K562 (cell line): ENCODE data around the gene ALDH1A2. TPM values are rescaled to one million over a fixed set of nuclear protein-coding genes. Genes with fewer than 3 reads are reported as not detected.

ENCODE experiments used
- ARID1B ChIP-seq: fragments of 450-650 bp; IDR thresholded peaks from 2 replicates; pipeline ENCODE4 v1.6.1; 2016; ENCODE audit warnings: antibody characterized with exemption, mild to moderate bottlenecking, inconsistent platforms
- CCNT2 ChIP-seq: IDR thresholded peaks from 2 replicates; pipeline ENCODE4 v1.6.1; 2011; ENCODE audit warnings: borderline replicate concordance, low read depth, mild to moderate bottlenecking, moderate library complexity, mixed read lengths, low read length; ENCODE audit not compliant: insufficient read length; ENCODE audit errors: extremely low read depth
- GABPB1 ChIP-seq: sonication (generic); formaldehyde crosslinking; IDR thresholded peaks from 2 replicates; pipeline ENCODE4 v1.8.0; 2022; ENCODE audit warnings: mild to moderate bottlenecking, missing genetic modification reagents
- HMGN3 ChIP-seq: IDR thresholded peaks from 2 replicates; pipeline ENCODE4 v1.6.1; 2011; ENCODE audit warnings: borderline replicate concordance, low read depth, mild to moderate bottlenecking, mixed read lengths, low read length; ENCODE audit not compliant: insufficient read length; ENCODE audit errors: extremely low read depth
- KDM5B ChIP-seq: fragments of 200-600 bp; sonication (generic); IDR thresholded peaks from 2 replicates; pipeline ENCODE4 v1.6.1; 2012; ENCODE audit warnings: low read depth, mild to moderate bottlenecking, moderate library complexity, low read length, control low read depth, inconsistent platforms; ENCODE audit not compliant: insufficient replicate concordance
- NELFE ChIP-seq: IDR thresholded peaks from 2 replicates; pipeline ENCODE4 v1.6.1; 2011; ENCODE audit warnings: mild to moderate bottlenecking; ENCODE audit not compliant: insufficient read depth, insufficient read length
- NFE2 ChIP-seq: IDR thresholded peaks from 2 replicates; pipeline ENCODE4 v1.6.1; 2014; ENCODE audit warnings: antibody characterized with exemption, low read depth
- PML ChIP-seq: IDR thresholded peaks from 2 replicates; pipeline ENCODE4 v1.6.1; 2012; ENCODE audit warnings: low read length, inconsistent platforms
- POLR2AphosphoS5 ChIP-seq: IDR thresholded peaks from 2 replicates; pipeline ENCODE4 v1.6.1; 2011; ENCODE audit warnings: mild to moderate bottlenecking, low read depth, low read length, moderate library complexity; ENCODE audit not compliant: control insufficient read depth, insufficient read depth
- SMARCA4 ChIP-seq: fragments of 450-650 bp; IDR thresholded peaks from 2 replicates; pipeline ENCODE4 v1.6.1; 2016
- STAT5A ChIP-seq: IDR thresholded peaks from 2 replicates; pipeline ENCODE4 v1.6.1; 2012; ENCODE audit warnings: low read length, inconsistent platforms, borderline replicate concordance
- ZEB2 ChIP-seq: fragments of 450-650 bp; IDR thresholded peaks from 2 replicates; pipeline ENCODE4 v1.6.1; 2016
- polyA plus RNA-seq, 8 experiments: library from polyadenylated mRNA; depleted of rRNA in 4 of 8; stranded (reverse) in 5 of 8; unstranded in 3 of 8; fragments of >200 nt; fragmentation: Nextera tagmentation in 2 of 8; fragmentation: Illumina TruSeq in 1 of 8; extraction: Ambion mirVana in 2 of 8; extraction: Trizol in 1 of 8; gene quantifications; 2 replicates each; pipeline versions ENCODE4 v1.2.1 to v1.2.3, GENCODE V29; 2011 to 2014; ENCODE audit warnings: inconsistent platforms in 1 of 8, missing spikeins in 1 of 8
- total RNA-seq, 7 experiments: library from RNA; depleted of rRNA in 6 of 7; stranded (reverse); fragments of >200 nt in 6 of 7; fragmentation: Illumina TruSeq in 2 of 7; extraction: Trizol in 2 of 7; gene quantifications; 2 replicates each; pipeline versions ENCODE4 v1.2.1 to v1.2.3, GENCODE V29; 2011 to 2021; ENCODE audit warnings: low replicate concordance in 1 of 7
- TF ChIP-seq, protein P1 (sequence below): fragments of 450-650 bp; IDR thresholded peaks from 2 replicates; pipeline ENCODE4 v1.6.1; 2016; ENCODE audit warnings: mild to moderate bottlenecking, moderate library complexity
- TF ChIP-seq, protein P2 (sequence below): fragments of 450-650 bp; IDR thresholded peaks from 2 replicates; pipeline ENCODE4 v1.6.1; 2017; ENCODE audit warnings: antibody characterized with exemption, mild to moderate bottlenecking

The ALDH1A2 gene
- total and polyA plus RNA-seq, 9 of the 15 experiments (the other 6 are each of a cell fraction or from before 2014, with no cell fraction given), result 115 to 393 (median 333) TPM

DNA sequence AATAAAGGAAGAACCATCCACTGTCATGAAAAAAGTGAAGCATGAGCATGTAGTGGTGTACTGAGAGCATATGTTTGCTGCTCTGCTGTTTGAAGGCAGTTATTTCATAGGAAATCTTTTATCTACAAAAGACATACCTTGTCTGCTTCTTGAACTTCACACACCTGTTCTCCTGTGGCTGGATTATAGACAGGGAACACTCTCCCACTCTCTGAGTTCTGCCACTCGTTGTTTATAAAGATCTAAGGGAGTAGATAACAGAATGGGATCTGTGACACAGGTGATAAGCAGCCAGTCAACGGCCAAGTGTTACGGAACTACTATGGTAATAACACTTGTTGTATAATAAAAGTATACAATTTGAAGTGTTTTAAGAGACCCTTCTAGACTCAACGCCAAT is 51.5 kb downstream of the ALDH1A2 start (continued):
- TF ChIP-seq, protein P1, sequence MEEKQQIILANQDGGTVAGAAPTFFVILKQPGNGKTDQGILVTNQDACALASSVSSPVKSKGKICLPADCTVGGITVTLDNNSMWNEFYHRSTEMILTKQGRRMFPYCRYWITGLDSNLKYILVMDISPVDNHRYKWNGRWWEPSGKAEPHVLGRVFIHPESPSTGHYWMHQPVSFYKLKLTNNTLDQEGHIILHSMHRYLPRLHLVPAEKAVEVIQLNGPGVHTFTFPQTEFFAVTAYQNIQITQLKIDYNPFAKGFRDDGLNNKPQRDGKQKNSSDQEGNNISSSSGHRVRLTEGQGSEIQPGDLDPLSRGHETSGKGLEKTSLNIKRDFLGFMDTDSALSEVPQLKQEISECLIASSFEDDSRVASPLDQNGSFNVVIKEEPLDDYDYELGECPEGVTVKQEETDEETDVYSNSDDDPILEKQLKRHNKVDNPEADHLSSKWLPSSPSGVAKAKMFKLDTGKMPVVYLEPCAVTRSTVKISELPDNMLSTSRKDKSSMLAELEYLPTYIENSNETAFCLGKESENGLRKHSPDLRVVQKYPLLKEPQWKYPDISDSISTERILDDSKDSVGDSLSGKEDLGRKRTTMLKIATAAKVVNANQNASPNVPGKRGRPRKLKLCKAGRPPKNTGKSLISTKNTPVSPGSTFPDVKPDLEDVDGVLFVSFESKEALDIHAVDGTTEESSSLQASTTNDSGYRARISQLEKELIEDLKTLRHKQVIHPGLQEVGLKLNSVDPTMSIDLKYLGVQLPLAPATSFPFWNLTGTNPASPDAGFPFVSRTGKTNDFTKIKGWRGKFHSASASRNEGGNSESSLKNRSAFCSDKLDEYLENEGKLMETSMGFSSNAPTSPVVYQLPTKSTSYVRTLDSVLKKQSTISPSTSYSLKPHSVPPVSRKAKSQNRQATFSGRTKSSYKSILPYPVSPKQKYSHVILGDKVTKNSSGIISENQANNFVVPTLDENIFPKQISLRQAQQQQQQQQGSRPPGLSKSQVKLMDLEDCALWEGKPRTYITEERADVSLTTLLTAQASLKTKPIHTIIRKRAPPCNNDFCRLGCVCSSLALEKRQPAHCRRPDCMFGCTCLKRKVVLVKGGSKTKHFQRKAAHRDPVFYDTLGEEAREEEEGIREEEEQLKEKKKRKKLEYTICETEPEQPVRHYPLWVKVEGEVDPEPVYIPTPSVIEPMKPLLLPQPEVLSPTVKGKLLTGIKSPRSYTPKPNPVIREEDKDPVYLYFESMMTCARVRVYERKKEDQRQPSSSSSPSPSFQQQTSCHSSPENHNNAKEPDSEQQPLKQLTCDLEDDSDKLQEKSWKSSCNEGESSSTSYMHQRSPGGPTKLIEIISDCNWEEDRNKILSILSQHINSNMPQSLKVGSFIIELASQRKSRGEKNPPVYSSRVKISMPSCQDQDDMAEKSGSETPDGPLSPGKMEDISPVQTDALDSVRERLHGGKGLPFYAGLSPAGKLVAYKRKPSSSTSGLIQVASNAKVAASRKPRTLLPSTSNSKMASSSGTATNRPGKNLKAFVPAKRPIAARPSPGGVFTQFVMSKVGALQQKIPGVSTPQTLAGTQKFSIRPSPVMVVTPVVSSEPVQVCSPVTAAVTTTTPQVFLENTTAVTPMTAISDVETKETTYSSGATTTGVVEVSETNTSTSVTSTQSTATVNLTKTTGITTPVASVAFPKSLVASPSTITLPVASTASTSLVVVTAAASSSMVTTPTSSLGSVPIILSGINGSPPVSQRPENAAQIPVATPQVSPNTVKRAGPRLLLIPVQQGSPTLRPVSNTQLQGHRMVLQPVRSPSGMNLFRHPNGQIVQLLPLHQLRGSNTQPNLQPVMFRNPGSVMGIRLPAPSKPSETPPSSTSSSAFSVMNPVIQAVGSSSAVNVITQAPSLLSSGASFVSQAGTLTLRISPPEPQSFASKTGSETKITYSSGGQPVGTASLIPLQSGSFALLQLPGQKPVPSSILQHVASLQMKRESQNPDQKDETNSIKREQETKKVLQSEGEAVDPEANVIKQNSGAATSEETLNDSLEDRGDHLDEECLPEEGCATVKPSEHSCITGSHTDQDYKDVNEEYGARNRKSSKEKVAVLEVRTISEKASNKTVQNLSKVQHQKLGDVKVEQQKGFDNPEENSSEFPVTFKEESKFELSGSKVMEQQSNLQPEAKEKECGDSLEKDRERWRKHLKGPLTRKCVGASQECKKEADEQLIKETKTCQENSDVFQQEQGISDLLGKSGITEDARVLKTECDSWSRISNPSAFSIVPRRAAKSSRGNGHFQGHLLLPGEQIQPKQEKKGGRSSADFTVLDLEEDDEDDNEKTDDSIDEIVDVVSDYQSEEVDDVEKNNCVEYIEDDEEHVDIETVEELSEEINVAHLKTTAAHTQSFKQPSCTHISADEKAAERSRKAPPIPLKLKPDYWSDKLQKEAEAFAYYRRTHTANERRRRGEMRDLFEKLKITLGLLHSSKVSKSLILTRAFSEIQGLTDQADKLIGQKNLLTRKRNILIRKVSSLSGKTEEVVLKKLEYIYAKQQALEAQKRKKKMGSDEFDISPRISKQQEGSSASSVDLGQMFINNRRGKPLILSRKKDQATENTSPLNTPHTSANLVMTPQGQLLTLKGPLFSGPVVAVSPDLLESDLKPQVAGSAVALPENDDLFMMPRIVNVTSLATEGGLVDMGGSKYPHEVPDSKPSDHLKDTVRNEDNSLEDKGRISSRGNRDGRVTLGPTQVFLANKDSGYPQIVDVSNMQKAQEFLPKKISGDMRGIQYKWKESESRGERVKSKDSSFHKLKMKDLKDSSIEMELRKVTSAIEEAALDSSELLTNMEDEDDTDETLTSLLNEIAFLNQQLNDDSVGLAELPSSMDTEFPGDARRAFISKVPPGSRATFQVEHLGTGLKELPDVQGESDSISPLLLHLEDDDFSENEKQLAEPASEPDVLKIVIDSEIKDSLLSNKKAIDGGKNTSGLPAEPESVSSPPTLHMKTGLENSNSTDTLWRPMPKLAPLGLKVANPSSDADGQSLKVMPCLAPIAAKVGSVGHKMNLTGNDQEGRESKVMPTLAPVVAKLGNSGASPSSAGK, result no peak
- TF ChIP-seq CCNT2 (peak; percentile 56), SMARCA4 (peak; percentile 78; the same call in 1 of the 2 replicates), POLR2AphosphoS5 (peak; percentile 74), NELFE (no peak), HMGN3 (peak; percentile 23), NFE2 (peak; percentile 7; the same call in 1 of the 2 replicates), ARID1B (peak; percentile 89), GABPB1 (CRISPR knock-in tag) (no peak), ZEB2 (peak; percentile 93), PML (peak; percentile 90), KDM5B (no peak), STAT5A (peak; percentile 69)
- TF ChIP-seq, protein P2, sequence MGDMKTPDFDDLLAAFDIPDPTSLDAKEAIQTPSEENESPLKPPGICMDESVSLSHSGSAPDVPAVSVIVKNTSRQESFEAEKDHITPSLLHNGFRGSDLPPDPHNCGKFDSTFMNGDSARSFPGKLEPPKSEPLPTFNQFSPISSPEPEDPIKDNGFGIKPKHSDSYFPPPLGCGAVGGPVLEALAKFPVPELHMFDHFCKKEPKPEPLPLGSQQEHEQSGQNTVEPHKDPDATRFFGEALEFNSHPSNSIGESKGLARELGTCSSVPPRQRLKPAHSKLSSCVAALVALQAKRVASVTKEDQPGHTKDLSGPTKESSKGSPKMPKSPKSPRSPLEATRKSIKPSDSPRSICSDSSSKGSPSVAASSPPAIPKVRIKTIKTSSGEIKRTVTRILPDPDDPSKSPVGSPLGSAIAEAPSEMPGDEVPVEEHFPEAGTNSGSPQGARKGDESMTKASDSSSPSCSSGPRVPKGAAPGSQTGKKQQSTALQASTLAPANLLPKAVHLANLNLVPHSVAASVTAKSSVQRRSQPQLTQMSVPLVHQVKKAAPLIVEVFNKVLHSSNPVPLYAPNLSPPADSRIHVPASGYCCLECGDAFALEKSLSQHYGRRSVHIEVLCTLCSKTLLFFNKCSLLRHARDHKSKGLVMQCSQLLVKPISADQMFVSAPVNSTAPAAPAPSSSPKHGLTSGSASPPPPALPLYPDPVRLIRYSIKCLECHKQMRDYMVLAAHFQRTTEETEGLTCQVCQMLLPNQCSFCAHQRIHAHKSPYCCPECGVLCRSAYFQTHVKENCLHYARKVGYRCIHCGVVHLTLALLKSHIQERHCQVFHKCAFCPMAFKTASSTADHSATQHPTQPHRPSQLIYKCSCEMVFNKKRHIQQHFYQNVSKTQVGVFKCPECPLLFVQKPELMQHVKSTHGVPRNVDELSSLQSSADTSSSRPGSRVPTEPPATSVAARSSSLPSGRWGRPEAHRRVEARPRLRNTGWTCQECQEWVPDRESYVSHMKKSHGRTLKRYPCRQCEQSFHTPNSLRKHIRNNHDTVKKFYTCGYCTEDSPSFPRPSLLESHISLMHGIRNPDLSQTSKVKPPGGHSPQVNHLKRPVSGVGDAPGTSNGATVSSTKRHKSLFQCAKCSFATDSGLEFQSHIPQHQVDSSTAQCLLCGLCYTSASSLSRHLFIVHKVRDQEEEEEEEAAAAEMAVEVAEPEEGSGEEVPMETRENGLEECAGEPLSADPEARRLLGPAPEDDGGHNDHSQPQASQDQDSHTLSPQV, result 0 out of 2 replicates have a peak, but pooled peaks have one; percentile 18
